Liver (tissue), 9 donors: ENCODE results near the gene VSIG10L. TPM values are rescaled to one million over a fixed set of nuclear protein-coding genes. Genes with fewer than 3 reads are reported as not detected.

ENCODE experiments used
- DNase-seq: peaks from one replicate; pipeline ENCODE4 v3.0.0-alpha.2; 2017; ENCODE audit warnings: low spot score
- H3K27ac ChIP-seq, 2 donors: one replicate each; pipeline ENCODE4 v1.7.0; 2013; ENCODE audit warnings: inconsistent platforms in 2 of 2, low read length in 2 of 2, control low read depth in 1 of 2, low read depth in 1 of 2, mild to moderate bottlenecking in 1 of 2
- H3K27me3 ChIP-seq, 4 donors: one replicate each; pipeline versions ENCODE4 v1.6.1 to v1.7.0; 2013; ENCODE audit warnings: low read length in 3 of 4, inconsistent platforms in 1 of 4, mild to moderate bottlenecking in 1 of 4, moderate library complexity in 1 of 4; ENCODE audit not compliant: control insufficient read depth in 4 of 4, insufficient read depth in 4 of 4
- H3K36me3 ChIP-seq, 4 donors: one replicate each; pipeline versions ENCODE4 v1.6.1 to v1.7.0; 2013; ENCODE audit warnings: low read length in 3 of 4, mild to moderate bottlenecking in 3 of 4, low read depth in 1 of 4, moderate library complexity in 1 of 4; ENCODE audit not compliant: control insufficient read depth in 4 of 4, insufficient read depth in 3 of 4
- H3K4me1 ChIP-seq, 4 donors: one replicate each; pipeline versions ENCODE4 v1.6.1 to v1.7.0; 2013; ENCODE audit warnings: low read length in 3 of 4, mild to moderate bottlenecking in 3 of 4, moderate library complexity in 1 of 4; ENCODE audit not compliant: control insufficient read depth in 4 of 4, insufficient read depth in 4 of 4
- H3K4me3 ChIP-seq, 3 donors: one replicate each; pipeline versions ENCODE4 v1.6.1 to v1.7.0; 2013; ENCODE audit warnings: low read length in 3 of 3, control low read depth in 1 of 3, low read depth in 1 of 3, mild to moderate bottlenecking in 1 of 3
- H3K9ac ChIP-seq, 2 donors: one replicate each; pipeline ENCODE4 v1.7.0; 2013; ENCODE audit warnings: low read length in 2 of 2, mild to moderate bottlenecking in 2 of 2, moderate library complexity in 2 of 2, control low read depth in 1 of 2, low read depth in 1 of 2
- H3K9me3 ChIP-seq, 4 donors: one replicate each; pipeline versions ENCODE4 v1.6.1 to v1.7.0; 2013; ENCODE audit warnings: low read length in 3 of 4; ENCODE audit not compliant: control insufficient read depth in 4 of 4
- FOXA1 ChIP-seq: IDR thresholded peaks from 2 replicates; pipeline ENCODE4 v1.6.1; 2016; ENCODE audit warnings: antibody characterized with exemption
- FOXA2 ChIP-seq: IDR thresholded peaks from 2 replicates; pipeline ENCODE4 v1.6.1; 2016; ENCODE audit warnings: antibody characterized with exemption
- GABPA ChIP-seq, 2 donors: IDR thresholded peaks in 1 of 2; conservative IDR thresholded peaks in 1 of 2; 2 replicates each; pipeline ENCODE4 v1.6.1; 2016; ENCODE audit warnings: antibody characterized with exemption in 2 of 2, mild to moderate bottlenecking in 1 of 2, moderate library complexity in 1 of 2
- JUND ChIP-seq, 2 donors: IDR thresholded peaks; 2 replicates each; pipeline ENCODE4 v1.6.1; 2016; ENCODE audit warnings: antibody characterized with exemption in 2 of 2
- NR2F2 ChIP-seq: IDR thresholded peaks from 2 replicates; pipeline ENCODE4 v1.6.1; 2016; ENCODE audit warnings: antibody characterized with exemption
- RAD21 ChIP-seq, 2 donors: IDR thresholded peaks; 2 replicates each; pipeline ENCODE4 v1.6.1; 2016; ENCODE audit warnings: antibody characterized with exemption in 2 of 2, mild to moderate bottlenecking in 2 of 2
- RXRA ChIP-seq, 2 donors: IDR thresholded peaks; 2 replicates each; pipeline ENCODE4 v1.6.1; 2017 to 2018; ENCODE audit warnings: antibody characterized with exemption in 2 of 2, mild to moderate bottlenecking in 1 of 2
- SP1 ChIP-seq: IDR thresholded peaks from 2 replicates; pipeline ENCODE4 v1.6.1; 2018; ENCODE audit warnings: antibody characterized with exemption, mild to moderate bottlenecking
- TAF1 ChIP-seq: conservative IDR thresholded peaks from 2 replicates; pipeline ENCODE4 v1.6.1; 2016; ENCODE audit warnings: antibody characterized with exemption, mild to moderate bottlenecking
- YY1 ChIP-seq: IDR thresholded peaks from 2 replicates; pipeline ENCODE4 v1.6.1; 2016; ENCODE audit warnings: antibody characterized with exemption, mild to moderate bottlenecking
- WGBS: extraction: QIAGEN DNeasy Blood & Tissue Kit; methylation state at CpG from one replicate; pipeline ENCODE4 v1.1.7; 2013; 5-methylcytosine and 5-hydroxymethylcytosine counted together
- polyA plus RNA-seq, 2 donors: library from polyadenylated mRNA; stranded (reverse) in 1 of 2; unstranded in 1 of 2; fragments of 200-250 nt in 1 of 2; fragments of >200 nt in 1 of 2; fragmentation: Nextera tagmentation in 1 of 2; extraction: Ambion mirVana in 1 of 2; gene quantifications; one replicate each; pipeline versions ENCODE4 v1.2.1 to v1.2.3, GENCODE V29; 2013 to 2015
- total RNA-seq, 2 donors: library from RNA; depleted of rRNA; stranded (reverse); fragments of >200 nt; gene quantifications; one replicate each; pipeline ENCODE4 v1.2.3, GENCODE V29; 2014
- TF ChIP-seq, protein P1 (sequence below): IDR thresholded peaks from 2 replicates; pipeline ENCODE4 v1.6.1; 2016; ENCODE audit warnings: antibody characterized with exemption, mild to moderate bottlenecking
- donor health status: healthy.
- donor health status: healthy.
- donor health status: healthy.
- donor health status: healthy.
- donor health status: healthy.

Gene VSIG10L
- total and polyA plus RNA-seq, 4 donors, result 0.60 to 1.8 (median 0.83) TPM

DNA sequence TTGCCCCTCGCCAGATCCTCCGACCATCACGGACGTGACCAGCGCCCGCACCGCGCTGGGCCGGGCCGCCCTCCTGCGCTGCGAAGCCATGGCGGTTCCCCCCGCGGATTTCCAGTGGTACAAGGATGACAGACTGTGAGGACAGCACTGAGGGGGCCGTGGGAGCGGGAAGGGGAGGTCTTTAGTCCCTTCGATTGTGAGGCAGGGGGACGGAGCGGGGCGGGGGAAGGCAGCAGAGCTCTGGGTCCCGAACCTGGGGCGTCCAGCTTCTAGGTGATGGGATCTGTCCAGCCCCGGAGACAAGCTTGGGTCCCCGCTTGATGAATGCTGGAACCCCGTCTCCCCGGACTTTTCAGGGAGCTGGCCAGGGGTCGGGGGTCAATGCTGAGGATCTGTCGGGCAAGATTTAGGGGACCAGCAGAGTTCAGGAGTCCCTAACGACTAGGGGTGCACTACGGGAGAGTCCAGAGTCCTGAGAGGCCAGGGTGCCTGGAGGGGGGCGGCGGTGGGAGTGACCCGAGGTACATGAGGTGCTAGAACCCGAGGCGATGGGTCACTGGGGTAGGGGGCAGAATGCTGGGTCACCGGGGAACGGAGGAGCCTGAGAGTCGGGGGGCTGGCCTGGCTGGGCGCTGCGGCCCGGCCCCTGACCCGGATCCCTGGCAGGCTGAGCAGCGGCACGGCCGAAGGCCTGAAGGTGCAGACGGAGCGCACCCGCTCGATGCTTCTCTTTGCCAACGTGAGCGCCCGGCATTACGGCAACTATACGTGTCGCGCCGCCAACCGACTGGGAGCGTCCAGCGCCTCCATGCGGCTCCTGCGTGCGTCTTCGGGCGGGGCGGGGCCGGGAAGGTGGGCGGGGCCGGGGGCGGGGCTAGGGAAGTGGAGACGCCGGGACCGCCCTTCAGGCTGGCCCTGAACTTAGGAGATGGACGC is 14.6 kb downstream of the VSIG10L start:
- peaks cover 0 to 9% (median under 1%) of the 10 kb centered on the region in 4 donors for H3K4me1 ChIP-seq
- peaks cover 0 to 6% (median 0%) of the 10 kb centered on the region in 4 donors for H3K36me3 ChIP-seq
- H3K27me3 ChIP-seq, result peaks cover 0 to 4% (median 0%) of the 10 kb centered on the region in 4 donors
- H3K4me3 ChIP-seq, result no peak overlapping the region
- no peak overlapping the region for H3K9ac ChIP-seq
- no peak for TF ChIP-seq GABPA (IDR thresholded peaks at IDR 0.05 in 1 of 2, conservative IDR thresholded peaks at IDR 0.05 in 1 of 2)
- no peak for TF ChIP-seq JUND (IDR thresholded peaks at IDR 0.05)
- no peak for TF ChIP-seq NR2F2
- TF ChIP-seq SP1, result no peak
- no peak for TF ChIP-seq TAF1
- TF ChIP-seq FOXA2, result no peak
- TF ChIP-seq YY1, result no peak
- TF ChIP-seq RAD21 (IDR thresholded peaks at IDR 0.05), result no peak
- TF ChIP-seq RXRA (IDR thresholded peaks at IDR 0.05), result no peak
- TF ChIP-seq FOXA1, result no peak
- no peaks in the 10 kb centered on the region for H3K9me3 ChIP-seq
- peak; percentile 77 for DNase-seq
- H3K27ac ChIP-seq, result no peak overlapping the region
- 7% methylated on average over 75 of the region's 75 CpGs for WGBS

DNA sequence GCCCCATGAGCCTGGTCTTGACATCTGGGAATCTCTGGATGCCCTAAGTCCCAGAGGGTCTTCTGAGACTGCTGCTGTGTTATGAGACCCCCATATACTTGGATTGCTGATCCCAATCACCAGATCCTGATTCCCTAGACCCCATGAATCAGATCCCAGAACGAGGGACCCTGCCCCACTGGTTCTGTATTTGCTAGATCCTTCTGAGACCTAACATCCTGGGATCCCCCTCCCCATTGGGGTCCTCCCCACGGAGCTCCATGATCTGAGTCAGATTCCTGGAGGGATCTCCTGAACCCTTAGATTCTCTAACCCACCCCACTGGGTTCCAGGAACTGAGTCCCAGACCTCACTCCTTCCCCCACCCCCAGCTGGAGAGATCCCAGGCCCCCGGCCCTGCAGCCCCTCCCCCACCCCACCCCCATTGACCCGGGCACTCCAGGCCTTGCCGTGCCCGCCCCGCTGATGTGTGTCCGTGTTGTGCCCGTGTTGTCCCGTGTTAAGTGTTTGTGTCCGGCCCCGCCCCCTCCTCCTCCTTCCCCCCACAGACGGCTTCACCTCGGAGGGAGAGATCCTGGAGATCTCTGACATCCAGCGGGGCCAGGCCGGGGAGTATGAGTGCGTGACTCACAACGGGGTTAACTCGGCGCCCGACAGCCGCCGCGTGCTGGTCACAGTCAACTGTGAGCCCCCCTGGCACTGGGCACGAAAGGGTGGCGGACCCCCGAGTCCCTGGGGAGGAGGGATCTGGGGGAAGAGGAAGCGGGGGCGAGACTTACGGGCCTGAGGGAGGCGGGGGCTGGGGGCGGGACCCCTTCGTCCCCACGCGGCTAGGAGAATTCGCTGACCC is 15.5 kb downstream of the VSIG10L start:
- Histone ChIP-seq H3K9me3 (no peaks in the 10 kb centered on the region), H3K9ac (no peak overlapping the region), H3K27ac (peak overlapping the region in 1 of 2 donors; percentile 7), H3K27me3 (peaks cover 0 to 4% (median 0%) of the 10 kb centered on the region in 4 donors), H3K4me3 (no peak overlapping the region), H3K36me3 (peaks cover 0 to 2% (median 0%) of the 10 kb centered on the region in 4 donors), H3K4me1 (peaks cover 0 to 9% (median under 1%) of the 10 kb centered on the region in 4 donors)
- DNase-seq, result no peak
- WGBS, result 21% methylated on average over 36 of the region's 36 CpGs
- TF ChIP-seq JUND (IDR thresholded peaks at IDR 0.05) (no peak), FOXA2 (no peak), GABPA (IDR thresholded peaks at IDR 0.05 in 1 of 2, conservative IDR thresholded peaks at IDR 0.05 in 1 of 2) (no peak), NR2F2 (no peak)
- TF ChIP-seq, protein P1, sequence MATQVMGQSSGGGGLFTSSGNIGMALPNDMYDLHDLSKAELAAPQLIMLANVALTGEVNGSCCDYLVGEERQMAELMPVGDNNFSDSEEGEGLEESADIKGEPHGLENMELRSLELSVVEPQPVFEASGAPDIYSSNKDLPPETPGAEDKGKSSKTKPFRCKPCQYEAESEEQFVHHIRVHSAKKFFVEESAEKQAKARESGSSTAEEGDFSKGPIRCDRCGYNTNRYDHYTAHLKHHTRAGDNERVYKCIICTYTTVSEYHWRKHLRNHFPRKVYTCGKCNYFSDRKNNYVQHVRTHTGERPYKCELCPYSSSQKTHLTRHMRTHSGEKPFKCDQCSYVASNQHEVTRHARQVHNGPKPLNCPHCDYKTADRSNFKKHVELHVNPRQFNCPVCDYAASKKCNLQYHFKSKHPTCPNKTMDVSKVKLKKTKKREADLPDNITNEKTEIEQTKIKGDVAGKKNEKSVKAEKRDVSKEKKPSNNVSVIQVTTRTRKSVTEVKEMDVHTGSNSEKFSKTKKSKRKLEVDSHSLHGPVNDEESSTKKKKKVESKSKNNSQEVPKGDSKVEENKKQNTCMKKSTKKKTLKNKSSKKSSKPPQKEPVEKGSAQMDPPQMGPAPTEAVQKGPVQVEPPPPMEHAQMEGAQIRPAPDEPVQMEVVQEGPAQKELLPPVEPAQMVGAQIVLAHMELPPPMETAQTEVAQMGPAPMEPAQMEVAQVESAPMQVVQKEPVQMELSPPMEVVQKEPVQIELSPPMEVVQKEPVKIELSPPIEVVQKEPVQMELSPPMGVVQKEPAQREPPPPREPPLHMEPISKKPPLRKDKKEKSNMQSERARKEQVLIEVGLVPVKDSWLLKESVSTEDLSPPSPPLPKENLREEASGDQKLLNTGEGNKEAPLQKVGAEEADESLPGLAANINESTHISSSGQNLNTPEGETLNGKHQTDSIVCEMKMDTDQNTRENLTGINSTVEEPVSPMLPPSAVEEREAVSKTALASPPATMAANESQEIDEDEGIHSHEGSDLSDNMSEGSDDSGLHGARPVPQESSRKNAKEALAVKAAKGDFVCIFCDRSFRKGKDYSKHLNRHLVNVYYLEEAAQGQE, result no peak
